ENCODE data around the gene SASS6.
"Not testable (repeated sequence)": the region's sequence is repeated elsewhere in the genome, so short reads cannot be mapped to it uniquely, and the experiment has no call there.

SASS6 gene

GRCh38 chr1:100076744-100077143, 56.0 kb downstream of the SASS6 start:
- no peak for TF ChIP-seq POLR2A (IDR thresholded peaks at IDR 0.05; ENCODE audit: low read depth, low read length)
- DNase-seq (ENCODE audit: insufficient read length, low spot score) = no peak
- no peak for FAIRE-seq

- no peak for DNase-seq (ENCODE audit: insufficient read length, low spot score)
- TF ChIP-seq POLR2A (IDR thresholded peaks at IDR 0.05; ENCODE audit: low read depth, low read length) = no peak
- FAIRE-seq = no peak
Observed at GRCh38 chr1:100076319-100076718, 56.4 kb downstream of the SASS6 start.

- no peak for FAIRE-seq
- no peak for DNase-seq (ENCODE audit: insufficient read length, low spot score)
- TF ChIP-seq POLR2A (IDR thresholded peaks at IDR 0.05; ENCODE audit: low read depth, low read length) = no peak
Observed at GRCh38 chr1:100075773-100076172, 57.0 kb downstream of the SASS6 start.

GRCh38 chr1:100074604-100075395, 57.9 kb downstream of the SASS6 start:
- DNase-seq (ENCODE audit: insufficient read length, low spot score) (no peak), FAIRE-seq (no peak)
- no peak for TF ChIP-seq POLR2A (IDR thresholded peaks at IDR 0.05; ENCODE audit: low read depth, low read length)

GRCh38 chr1:100073531-100073930, 59.2 kb downstream of the SASS6 start:
- DNase-seq (ENCODE audit: insufficient read length, low spot score) = no peak
- TF ChIP-seq POLR2A (IDR thresholded peaks at IDR 0.05; ENCODE audit: low read depth, low read length) = no peak
- peak; percentile 11 for FAIRE-seq

GRCh38 chr1:100070201-100070939, 62.4 kb downstream of the SASS6 start:
- FAIRE-seq (no peak), DNase-seq (ENCODE audit: insufficient read length, low spot score) (no peak)
- no peak for TF ChIP-seq POLR2A (IDR thresholded peaks at IDR 0.05; ENCODE audit: low read depth, low read length)

GRCh38 chr1:100065969-100066227, 66.8 kb downstream of the SASS6 start:
- no peak for FAIRE-seq
- no peak for TF ChIP-seq POLR2A (IDR thresholded peaks at IDR 0.05; ENCODE audit: low read depth, low read length)
- DNase-seq (ENCODE audit: insufficient read length, low spot score) = no peak

GRCh38 chr1:100065183-100065968, 67.4 kb downstream of the SASS6 start:
- TF ChIP-seq POLR2A (IDR thresholded peaks at IDR 0.05; ENCODE audit: low read depth, low read length) = no peak
- FAIRE-seq (no peak), DNase-seq (ENCODE audit: insufficient read length, low spot score) (no peak)

GRCh38 chr1:100061681-100062080, 71.0 kb downstream of the SASS6 start:
- no peak for DNase-seq (ENCODE audit: insufficient read length, low spot score)
- FAIRE-seq = no peak
- TF ChIP-seq POLR2A (IDR thresholded peaks at IDR 0.05; ENCODE audit: low read depth, low read length) = no peak

GRCh38 chr1:100053727-100054126, 79.0 kb downstream of the SASS6 start:
- DNase-seq (ENCODE audit: insufficient read length, low spot score) (no peak), FAIRE-seq (no peak)
- no peak for TF ChIP-seq POLR2A (IDR thresholded peaks at IDR 0.05; ENCODE audit: low read depth, low read length)

- DNase-seq (ENCODE audit: insufficient read length, low spot score) = no peak
- no peak for TF ChIP-seq POLR2A (IDR thresholded peaks at IDR 0.05; ENCODE audit: low read depth, low read length)
- no peak for FAIRE-seq
Observed at GRCh38 chr1:100053119-100053518, 79.6 kb downstream of the SASS6 start.

- FAIRE-seq (peak; percentile 20), DNase-seq (ENCODE audit: insufficient read length, low spot score) (no peak)
- no peak for TF ChIP-seq POLR2A (IDR thresholded peaks at IDR 0.05; ENCODE audit: low read depth, low read length)
Observed at GRCh38 chr1:100051893-100052292, 80.8 kb downstream of the SASS6 start.

- no peak for TF ChIP-seq POLR2A (IDR thresholded peaks at IDR 0.05; ENCODE audit: low read depth, low read length)
- FAIRE-seq (peak; percentile 48), DNase-seq (ENCODE audit: insufficient read length, low spot score) (no peak)
Observed at GRCh38 chr1:100051401-100051800, 81.3 kb downstream of the SASS6 start.

- no peak for DNase-seq (ENCODE audit: insufficient read length, low spot score)
- TF ChIP-seq POLR2A (IDR thresholded peaks at IDR 0.05; ENCODE audit: low read depth, low read length) = no peak
- peak; percentile 60 for FAIRE-seq
Observed at GRCh38 chr1:100050139-100050538, 82.6 kb downstream of the SASS6 start.

GRCh38 chr1:100047235-100047708, 85.5 kb downstream of the SASS6 start:
- DNase-seq (ENCODE audit: insufficient read length, low spot score); FAIRE-seq: not testable (repeated sequence)
